ENCODE measurements around the gene MARVELD3. TPM values are rescaled to one million over a fixed set of nuclear protein-coding genes. Genes with fewer than 3 reads are reported as not detected.

The MARVELD3 gene
- total and polyA plus RNA-seq, 9 of the 15 experiments (the other 6 are each of a cell fraction or from before 2014, with no cell fraction given): 0.03 to 0.07 (median 0.07) TPM; not detected in 6

DNA sequence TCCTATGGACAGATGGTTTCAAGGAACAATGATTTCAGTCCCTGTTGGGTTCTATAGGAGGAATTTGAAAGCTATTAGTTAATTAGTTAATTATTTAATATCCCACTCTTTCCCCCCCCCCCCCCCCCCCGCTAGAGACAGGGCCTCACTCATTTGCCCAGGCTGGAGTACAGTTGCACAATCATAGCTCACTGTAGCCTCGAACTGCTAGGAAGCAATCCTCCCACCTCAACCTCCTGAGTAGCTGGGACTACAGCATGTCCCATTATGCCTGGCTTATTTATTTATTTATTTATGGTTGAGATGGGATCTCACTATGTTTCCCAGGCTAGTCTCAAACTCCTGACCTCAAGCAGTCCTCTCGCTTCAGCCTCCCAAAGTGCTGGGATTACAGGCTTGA, 34.1 kb upstream of the MARVELD3 start:
- ChIA-PET CTCF (ENCODE audit: low intra/inter-chr PET ratio) (no interaction called here), POLR2A (no interaction called here)
- DNase-seq (ENCODE audit: extremely low read depth in 1 of 4, low spot score in 3 of 4) (no peak), ATAC-seq (no peak), FAIRE-seq (no peak)
- H4K20me1 ChIP-seq (replicated peaks; ENCODE audit: control insufficient read depth, insufficient read depth, low read length): no peaks in the 10 kb centered on the region
- TF ChIP-seq FOXJ3 (CRISPR knock-in tag; IDR thresholded peaks at IDR 0.05) (no peak), ATF7 (IDR thresholded peaks at IDR 0.05) (no peak), JUNB (CRISPR knock-in tag; conservative IDR thresholded peaks at IDR 0.05) (no peak)
- TF ChIP-seq, protein P1, sequence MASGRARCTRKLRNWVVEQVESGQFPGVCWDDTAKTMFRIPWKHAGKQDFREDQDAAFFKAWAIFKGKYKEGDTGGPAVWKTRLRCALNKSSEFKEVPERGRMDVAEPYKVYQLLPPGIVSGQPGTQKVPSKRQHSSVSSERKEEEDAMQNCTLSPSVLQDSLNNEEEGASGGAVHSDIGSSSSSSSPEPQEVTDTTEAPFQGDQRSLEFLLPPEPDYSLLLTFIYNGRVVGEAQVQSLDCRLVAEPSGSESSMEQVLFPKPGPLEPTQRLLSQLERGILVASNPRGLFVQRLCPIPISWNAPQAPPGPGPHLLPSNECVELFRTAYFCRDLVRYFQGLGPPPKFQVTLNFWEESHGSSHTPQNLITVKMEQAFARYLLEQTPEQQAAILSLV (tag; IDR thresholded peaks at IDR 0.05): no peak
- TF ChIP-seq, protein P2, sequence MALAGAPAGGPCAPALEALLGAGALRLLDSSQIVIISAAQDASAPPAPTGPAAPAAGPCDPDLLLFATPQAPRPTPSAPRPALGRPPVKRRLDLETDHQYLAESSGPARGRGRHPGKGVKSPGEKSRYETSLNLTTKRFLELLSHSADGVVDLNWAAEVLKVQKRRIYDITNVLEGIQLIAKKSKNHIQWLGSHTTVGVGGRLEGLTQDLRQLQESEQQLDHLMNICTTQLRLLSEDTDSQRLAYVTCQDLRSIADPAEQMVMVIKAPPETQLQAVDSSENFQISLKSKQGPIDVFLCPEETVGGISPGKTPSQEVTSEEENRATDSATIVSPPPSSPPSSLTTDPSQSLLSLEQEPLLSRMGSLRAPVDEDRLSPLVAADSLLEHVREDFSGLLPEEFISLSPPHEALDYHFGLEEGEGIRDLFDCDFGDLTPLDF (CRISPR knock-in tag; IDR thresholded peaks at IDR 0.05): no peak
- H3K79me2 ChIP-seq (ENCODE audit: control insufficient read depth, insufficient read depth, low read length): no peaks in the 10 kb centered on the region
- intact Hi-C loops (cut with micrococcal nuclease): no loop called here
- H3K27ac ChIP-seq (ENCODE audit: extremely low read depth, low read depth, low read length): no peak overlapping the region
- no peaks in the 10 kb centered on the region for H3K9me1 ChIP-seq (ENCODE audit: control insufficient read depth, insufficient read depth, low read length)
- BruUV-seq (replicated peaks): no TSS peak
- no peak overlapping the region for H2AFZ ChIP-seq (ENCODE audit: low read depth, low read length)
- in situ Hi-C loops (cut with MboI): no loop called here
- H3K4me2 ChIP-seq (ENCODE audit: insufficient read depth, low read length): no peak overlapping the region
- H3K36me3 ChIP-seq (ENCODE audit: control insufficient read depth, insufficient read depth, low read length): no peaks in the 10 kb centered on the region
- no peaks in the 10 kb centered on the region for H3K9me3 ChIP-seq (replicated peaks; ENCODE audit: control insufficient read depth, insufficient read depth, low read depth, low read length)
- 0% methylated on average over 2 of the region's 3 CpGs for WGBS (ENCODE audit: insufficient coverage, low coverage, missing lambda C conversion rate)
- no peaks in the 10 kb centered on the region for H3K4me1 ChIP-seq (replicated peaks in 1 of 2; ENCODE audit: control insufficient read depth in 2 of 2, insufficient read depth in 2 of 2, low read length in 2 of 2)
- H3K27me3 ChIP-seq (ENCODE audit: control insufficient read depth in 2 of 2, insufficient read depth in 2 of 2, low read length in 2 of 2): peaks cover 17 to 23% of the 10 kb centered on the region in 2 experiments; a peak in 4 of 5 replicates
- H3K9ac ChIP-seq (ENCODE audit: insufficient read depth in 1 of 2, low read depth in 2 of 2, low read length in 2 of 2): no peak overlapping the region
- no peak overlapping the region for H3K4me3 ChIP-seq
